ENCODE data around the gene CORO2A. TPM values are rescaled to one million over a fixed set of nuclear protein-coding genes. Genes with fewer than 3 reads are reported as not detected.

Gene CORO2A
- polyA plus RNA-seq, 1 of the 3 experiments (the other 2 are of a cell fraction): 2.3 TPM

- no peaks in the 10 kb centered on the region for H3K27me3 ChIP-seq (ENCODE audit: insufficient read depth)
- H3K4me3 ChIP-seq (ENCODE audit: low read depth in 2 of 2, low read length in 1 of 2): no peak overlapping the region
- H3K9me3 ChIP-seq: no peaks in the 10 kb centered on the region
- no peak overlapping the region for H3K4me2 ChIP-seq
- H2AFZ ChIP-seq (ENCODE audit: low read depth): no peak overlapping the region
- DNase-seq: no peak
- H3K9ac ChIP-seq: no peak overlapping the region
- no peaks in the 10 kb centered on the region for H3K79me2 ChIP-seq (ENCODE audit: insufficient read depth)
- H3K4me1 ChIP-seq (ENCODE audit: control insufficient read depth in 1 of 2, insufficient read depth in 2 of 2, low read depth in 1 of 2, low read length in 1 of 2): peaks cover 0 to 11% of the 10 kb centered on the region in 2 experiments; a peak in 1 of 4 replicates
- WGBS (ENCODE audit: low lambda C conversion rate): 92% methylated on average over 2 of the region's 4 CpGs
- H3F3A ChIP-seq (replicated peaks; ENCODE audit: insufficient read depth): no peaks in the 10 kb centered on the region
- H3K27ac ChIP-seq (ENCODE audit: low read depth in 2 of 2, low read length in 1 of 2): no peak overlapping the region
- H4K20me1 ChIP-seq (ENCODE audit: insufficient read depth): no peaks in the 10 kb centered on the region
- no peaks in the 10 kb centered on the region for H3K36me3 ChIP-seq (replicated peaks in 1 of 2; ENCODE audit: control insufficient read depth in 1 of 2, insufficient read depth in 2 of 2, low read length in 1 of 2)
- CTCF ChIA-PET: interaction anchor here (1.5 to 2.7 kb wide), 3 partner anchors 10 to 69 kb away, joined by 5 to 23 read pairs (median 9); no protein-coding TSS in a partner anchor
- POLR2A ChIA-PET: interaction anchor here (0.9 to 1.2 kb wide), 2 partner anchors 61 to 77 kb away, joined by 3 to 4 read pairs; partner anchors contain the start of gene TRIM14
- TF ChIP-seq GABPA (IDR thresholded peaks at IDR 0.05; ENCODE audit: low read depth) (no peak), TAF1 (IDR thresholded peaks at IDR 0.05; ENCODE audit: borderline replicate concordance, low read depth, low read length) (no peak), ELF1 (IDR thresholded peaks at IDR 0.05) (no peak), TEAD4 (IDR thresholded peaks at IDR 0.05; ENCODE audit: borderline replicate concordance, insufficient read depth) (no peak), NFIC (IDR thresholded peaks at IDR 0.05; ENCODE audit: borderline replicate concordance) (no peak), MEF2A (IDR thresholded peaks at IDR 0.05; ENCODE audit: borderline replicate concordance, low read depth) (no peak), FOSL2 (IDR thresholded peaks at IDR 0.05; ENCODE audit: borderline replicate concordance, low read depth) (no peak), NRF1 (IDR thresholded peaks at IDR 0.05; ENCODE audit: low read depth, low read length) (no peak), CHD2 (IDR thresholded peaks at IDR 0.05; ENCODE audit: low read length, partially characterized antibody) (no peak), FOXM1 (IDR thresholded peaks at IDR 0.05; ENCODE audit: low read depth) (no peak), POLR2AphosphoS5 (IDR thresholded peaks at IDR 0.05; ENCODE audit: low read depth, low read length) (no peak), CTCF (IDR thresholded peaks at IDR 0.05) (no peak), YY1 (IDR thresholded peaks at IDR 0.05; ENCODE audit: low read depth) (no peak)
- TF ChIP-seq, protein P1, sequence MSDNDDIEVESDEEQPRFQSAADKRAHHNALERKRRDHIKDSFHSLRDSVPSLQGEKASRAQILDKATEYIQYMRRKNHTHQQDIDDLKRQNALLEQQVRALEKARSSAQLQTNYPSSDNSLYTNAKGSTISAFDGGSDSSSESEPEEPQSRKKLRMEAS (IDR thresholded peaks at IDR 0.05; ENCODE audit: low read depth): no peak
- TF ChIP-seq, protein P2, sequence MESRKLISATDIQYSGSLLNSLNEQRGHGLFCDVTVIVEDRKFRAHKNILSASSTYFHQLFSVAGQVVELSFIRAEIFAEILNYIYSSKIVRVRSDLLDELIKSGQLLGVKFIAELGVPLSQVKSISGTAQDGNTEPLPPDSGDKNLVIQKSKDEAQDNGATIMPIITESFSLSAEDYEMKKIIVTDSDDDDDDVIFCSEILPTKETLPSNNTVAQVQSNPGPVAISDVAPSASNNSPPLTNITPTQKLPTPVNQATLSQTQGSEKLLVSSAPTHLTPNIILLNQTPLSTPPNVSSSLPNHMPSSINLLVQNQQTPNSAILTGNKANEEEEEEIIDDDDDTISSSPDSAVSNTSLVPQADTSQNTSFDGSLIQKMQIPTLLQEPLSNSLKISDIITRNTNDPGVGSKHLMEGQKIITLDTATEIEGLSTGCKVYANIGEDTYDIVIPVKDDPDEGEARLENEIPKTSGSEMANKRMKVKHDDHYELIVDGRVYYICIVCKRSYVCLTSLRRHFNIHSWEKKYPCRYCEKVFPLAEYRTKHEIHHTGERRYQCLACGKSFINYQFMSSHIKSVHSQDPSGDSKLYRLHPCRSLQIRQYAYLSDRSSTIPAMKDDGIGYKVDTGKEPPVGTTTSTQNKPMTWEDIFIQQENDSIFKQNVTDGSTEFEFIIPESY (IDR thresholded peaks at IDR 0.05; ENCODE audit: borderline replicate concordance, low read depth): no peak
- TF ChIP-seq, protein P3, sequence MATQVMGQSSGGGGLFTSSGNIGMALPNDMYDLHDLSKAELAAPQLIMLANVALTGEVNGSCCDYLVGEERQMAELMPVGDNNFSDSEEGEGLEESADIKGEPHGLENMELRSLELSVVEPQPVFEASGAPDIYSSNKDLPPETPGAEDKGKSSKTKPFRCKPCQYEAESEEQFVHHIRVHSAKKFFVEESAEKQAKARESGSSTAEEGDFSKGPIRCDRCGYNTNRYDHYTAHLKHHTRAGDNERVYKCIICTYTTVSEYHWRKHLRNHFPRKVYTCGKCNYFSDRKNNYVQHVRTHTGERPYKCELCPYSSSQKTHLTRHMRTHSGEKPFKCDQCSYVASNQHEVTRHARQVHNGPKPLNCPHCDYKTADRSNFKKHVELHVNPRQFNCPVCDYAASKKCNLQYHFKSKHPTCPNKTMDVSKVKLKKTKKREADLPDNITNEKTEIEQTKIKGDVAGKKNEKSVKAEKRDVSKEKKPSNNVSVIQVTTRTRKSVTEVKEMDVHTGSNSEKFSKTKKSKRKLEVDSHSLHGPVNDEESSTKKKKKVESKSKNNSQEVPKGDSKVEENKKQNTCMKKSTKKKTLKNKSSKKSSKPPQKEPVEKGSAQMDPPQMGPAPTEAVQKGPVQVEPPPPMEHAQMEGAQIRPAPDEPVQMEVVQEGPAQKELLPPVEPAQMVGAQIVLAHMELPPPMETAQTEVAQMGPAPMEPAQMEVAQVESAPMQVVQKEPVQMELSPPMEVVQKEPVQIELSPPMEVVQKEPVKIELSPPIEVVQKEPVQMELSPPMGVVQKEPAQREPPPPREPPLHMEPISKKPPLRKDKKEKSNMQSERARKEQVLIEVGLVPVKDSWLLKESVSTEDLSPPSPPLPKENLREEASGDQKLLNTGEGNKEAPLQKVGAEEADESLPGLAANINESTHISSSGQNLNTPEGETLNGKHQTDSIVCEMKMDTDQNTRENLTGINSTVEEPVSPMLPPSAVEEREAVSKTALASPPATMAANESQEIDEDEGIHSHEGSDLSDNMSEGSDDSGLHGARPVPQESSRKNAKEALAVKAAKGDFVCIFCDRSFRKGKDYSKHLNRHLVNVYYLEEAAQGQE (IDR thresholded peaks at IDR 0.05; ENCODE audit: low read depth, low read length): no peak
- H3K9me2 ChIP-seq: no peaks in the 10 kb centered on the region
These were observed 3.2 kb upstream of the CORO2A start for GRCh38 chr9:98195671-98196070.
